Lung (tissue), 12 donors: Measurements from ENCODE around the gene TAF1B. TPM values are rescaled to one million over a fixed set of nuclear protein-coding genes. Genes with fewer than 3 reads are reported as not detected.
A peak's percentile ranks its signal among the peaks of the same experiment; 100 is the strongest.

Experiments
- ATAC-seq: fragments of 200-7000 bp; cut with Tn5 transposase; one replicate; pipeline ENCODE4 v1.9.1; 2020; ENCODE audit warnings: moderate number of reproducible peaks; ENCODE audit not compliant: insufficient read depth, low FRiP score
- DNase-seq, 3 donors: peaks; one replicate each; pipeline ENCODE4 v3.0.0-alpha.2; 2013 to 2017
- H3K27ac ChIP-seq, 2 donors: one replicate each; pipeline ENCODE4 v1.5.1; 2013; ENCODE audit warnings: mild to moderate bottlenecking in 2 of 2, moderate library complexity in 2 of 2, control low read depth in 1 of 2, inconsistent platforms in 1 of 2, low read depth in 1 of 2, low read length in 1 of 2
- H3K27me3 ChIP-seq, 3 donors: one replicate each; pipeline ENCODE4 v1.5.1; 2013; ENCODE audit warnings: low read length in 2 of 3; ENCODE audit not compliant: control insufficient read depth in 3 of 3, insufficient read depth in 3 of 3
- H3K36me3 ChIP-seq, 4 donors: one replicate each; pipeline ENCODE4 v1.5.1; 2013; ENCODE audit warnings: low read length in 4 of 4, mild to moderate bottlenecking in 1 of 4, moderate library complexity in 1 of 4; ENCODE audit not compliant: control insufficient read depth in 4 of 4, insufficient read depth in 4 of 4
- H3K4me1 ChIP-seq, 5 donors: one replicate each; pipeline ENCODE4 v1.5.1; 2013; ENCODE audit warnings: low read length in 5 of 5, mild to moderate bottlenecking in 2 of 5, moderate library complexity in 1 of 5; ENCODE audit not compliant: control insufficient read depth in 5 of 5, insufficient read depth in 5 of 5
- H3K4me3 ChIP-seq: one replicate; pipeline ENCODE4 v1.5.1; 2013; ENCODE audit warnings: mild to moderate bottlenecking, control low read depth, moderate library complexity
- H3K9ac ChIP-seq, 2 donors: one replicate each; pipeline ENCODE4 v1.5.1; 2013; ENCODE audit warnings: low read length in 2 of 2, control low read depth in 1 of 2; ENCODE audit not compliant: insufficient read depth in 1 of 2
- H3K9me3 ChIP-seq, 4 donors: one replicate each; pipeline ENCODE4 v1.5.1; 2013; ENCODE audit warnings: low read length in 3 of 4, mild to moderate bottlenecking in 1 of 4, moderate library complexity in 1 of 4; ENCODE audit not compliant: control insufficient read depth in 4 of 4, insufficient read depth in 3 of 4
- CTCF ChIP-seq: IDR thresholded peaks from 2 replicates; pipeline ENCODE4 v1.5.1; 2012; ENCODE audit warnings: mild to moderate bottlenecking; ENCODE audit errors: control extremely low read depth, extremely low read depth
- WGBS, 2 donors: extraction: QIAGEN DNeasy Blood & Tissue Kit; methylation state at CpG; one replicate each; pipeline ENCODE4 v1.1.7; 2013; 5-methylcytosine and 5-hydroxymethylcytosine counted together
- polyA plus RNA-seq, 2 donors: library from polyadenylated mRNA; stranded (reverse); fragments of 200-250 nt; gene quantifications; one replicate each; pipeline ENCODE4 v1.2.1, GENCODE V29; 2013
- total RNA-seq, 2 donors: library from RNA; depleted of rRNA in 1 of 2; stranded (reverse); fragments of >200 nt in 1 of 2; gene quantifications; one replicate each; pipeline ENCODE4 v1.2.1, GENCODE V29; 2014 to 2021
- donor health status: control.
- donor health status: control.
- donor health status: Bipolar disorder and iron deficiency.
- donor health status: healthy.
- donor health status: DM: yes; HTN: yes; CAD: no.

TAF1B gene
- total and polyA plus RNA-seq, 4 donors: 6.1 to 46.3 (median 14.9) TPM

- 82 to 91% methylated on average over 2 of the region's 2 CpGs for WGBS, 2 donors
- Histone ChIP-seq H3K27me3 (no peaks in the 10 kb centered on the region), H3K9ac (no peak overlapping the region), H3K4me3 (no peak overlapping the region), H3K9me3 (no peaks in the 10 kb centered on the region), H3K27ac (no peak overlapping the region), H3K36me3 (no peaks in the 10 kb centered on the region), H3K4me1 (peaks cover 0 to 7% (median 4%) of the 10 kb centered on the region in 5 donors)
- DNase-seq (no peak), ATAC-seq (no peak)
- no peak for TF ChIP-seq CTCF
Measured at GRCh38 chr2:9818097-9818496, 25.2 kb upstream of the TAF1B start.

- H3K36me3 ChIP-seq: no peaks in the 10 kb centered on the region
- DNase-seq: no peak
- no peak overlapping the region for H3K4me3 ChIP-seq
- H3K27me3 ChIP-seq: no peaks in the 10 kb centered on the region
- ATAC-seq: no peak
- TF ChIP-seq CTCF: no peak
- WGBS, 2 donors: 93 to 95% methylated on average over 13 of the region's 13 CpGs
- no peak overlapping the region for H3K27ac ChIP-seq
- H3K9me3 ChIP-seq: no peaks in the 10 kb centered on the region
- no peaks in the 10 kb centered on the region for H3K4me1 ChIP-seq
- no peak overlapping the region for H3K9ac ChIP-seq
Measured at GRCh38 chr2:9819551-9819950, 23.7 kb upstream of the TAF1B start.

GRCh38 chr2:9820020-9820973 is 23.0 kb upstream of the TAF1B start:
- H3K36me3 ChIP-seq: no peaks in the 10 kb centered on the region
- DNase-seq (peak; percentile 20 to 62 (median 49)), ATAC-seq (peak; percentile 59)
- peak overlapping the region in 1 of 2 donors; percentile 75 for H3K27ac ChIP-seq
- H3K9me3 ChIP-seq: no peaks in the 10 kb centered on the region
- H3K4me3 ChIP-seq: no peak overlapping the region
- no peaks in the 10 kb centered on the region for H3K27me3 ChIP-seq
- 80 to 87% methylated on average over 32 of the region's 32 CpGs for WGBS, 2 donors
- H3K4me1 ChIP-seq: no peaks in the 10 kb centered on the region
- H3K9ac ChIP-seq: no peak overlapping the region
- TF ChIP-seq CTCF: no peak
